GM12878 (cell line): ENCODE data around the gene THOC6.

Experiments used
- CBFB ChIP-seq: IDR thresholded peaks from 2 replicates; pipeline ENCODE4 v1.6.1; 2016; ENCODE audit warnings: antibody characterized with exemption, low read depth
- CHD1 ChIP-seq: IDR thresholded peaks from 2 replicates; pipeline ENCODE4 v1.6.1; 2012; ENCODE audit warnings: low read depth, low read length, improper control_type of control experiment
- EP300 ChIP-seq, 2 experiments: fragments of 150-350 bp in 1 of 2; IDR thresholded peaks; 2 replicates each; pipeline ENCODE4 v1.6.1; 2011 to 2012; ENCODE audit warnings: low read depth in 2 of 2, low read length in 2 of 2, borderline replicate concordance in 1 of 2, improper control_type of control experiment in 1 of 2, inconsistent platforms in 1 of 2; ENCODE audit not compliant: control insufficient read depth in 1 of 2
- HDAC2 ChIP-seq: fragments of 200-600 bp; sonication (generic); IDR thresholded peaks from 2 replicates; pipeline ENCODE4 v1.6.1; 2017
- NR2C2 ChIP-seq: IDR thresholded peaks from 2 replicates; pipeline ENCODE4 v1.6.1; 2011; ENCODE audit warnings: borderline replicate concordance, low read depth; ENCODE audit not compliant: control insufficient read depth, insufficient read length
- POLR2A ChIP-seq: IDR thresholded peaks from 2 replicates; pipeline ENCODE4 v1.6.1; 2011; ENCODE audit warnings: low read depth, mild to moderate bottlenecking, low read length
- RFX5 ChIP-seq: IDR thresholded peaks from 2 replicates; pipeline ENCODE4 v1.6.1; 2011; ENCODE audit warnings: low read depth, low read length, improper control_type of control experiment
- TF ChIP-seq, protein P1 (sequence below), 3 experiments: IDR thresholded peaks in 2 of 3; conservative IDR thresholded peaks in 1 of 3; 2 replicates each; pipeline ENCODE4 v1.5.1; 2011; ENCODE audit warnings: low read depth in 3 of 3, low read length in 3 of 3, mild to moderate bottlenecking in 3 of 3, control low read depth in 2 of 3, moderate library complexity in 2 of 3, inconsistent platforms in 1 of 3, mixed read lengths in 1 of 3; ENCODE audit not compliant: control insufficient read depth in 2 of 3, insufficient read depth in 1 of 3; ENCODE audit errors: extremely low read depth in 1 of 3
- TF ChIP-seq, protein P2 (sequence below): fragments of 450-650 bp; IDR thresholded peaks from 2 replicates; pipeline ENCODE4 v1.6.1; 2016; ENCODE audit warnings: mild to moderate bottlenecking
- TF ChIP-seq, protein P3 (sequence below): IDR thresholded peaks from 2 replicates; pipeline ENCODE4 v1.6.1; 2011; ENCODE audit warnings: mild to moderate bottlenecking, low read depth, low read length, moderate library complexity; ENCODE audit not compliant: insufficient replicate concordance

DNA sequence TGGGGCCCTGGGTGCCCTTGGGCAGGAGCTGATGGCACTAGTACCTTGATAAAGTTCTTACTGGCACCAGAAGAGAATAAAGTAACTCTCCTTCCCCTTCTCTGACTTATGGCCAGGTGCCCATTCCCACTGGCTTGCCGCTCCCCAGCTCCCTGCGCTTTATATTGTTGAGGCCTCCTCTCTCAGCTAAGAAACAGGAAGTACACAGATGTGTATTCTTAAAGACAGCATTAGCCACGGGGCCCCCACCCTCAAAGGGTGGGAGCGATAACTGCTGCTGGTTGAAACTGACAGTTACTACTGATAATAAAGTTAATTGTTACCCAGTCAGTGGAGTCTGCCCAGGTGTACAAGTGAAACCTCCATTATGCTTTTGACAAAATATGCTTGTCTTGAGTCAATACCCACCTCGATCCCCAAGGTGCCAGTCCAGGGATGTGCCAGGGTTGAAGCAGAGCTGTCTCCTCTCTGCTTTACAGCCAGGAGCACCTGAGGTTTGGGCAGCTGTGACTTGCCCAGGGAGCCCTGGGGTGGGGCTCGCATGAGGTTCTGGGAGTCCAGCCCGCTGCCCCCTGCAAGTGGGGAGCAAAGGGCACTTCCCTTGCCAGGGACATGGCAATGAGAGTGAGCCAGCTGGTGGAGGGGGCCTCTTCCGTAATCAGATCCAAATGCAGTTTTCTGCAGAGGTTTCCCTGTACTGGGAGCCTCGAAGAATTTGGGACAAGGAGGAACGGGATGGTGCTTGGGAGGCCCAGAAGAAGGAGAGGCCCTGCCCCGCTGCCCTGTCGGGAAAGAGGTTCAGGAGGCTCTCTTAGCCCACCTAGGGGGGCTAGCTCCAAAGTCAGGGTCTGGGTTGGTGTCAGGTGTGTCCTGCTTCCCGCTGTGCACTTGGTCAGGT lies 16.5 kb upstream of the THOC6 start:
- TF ChIP-seq, protein P1, sequence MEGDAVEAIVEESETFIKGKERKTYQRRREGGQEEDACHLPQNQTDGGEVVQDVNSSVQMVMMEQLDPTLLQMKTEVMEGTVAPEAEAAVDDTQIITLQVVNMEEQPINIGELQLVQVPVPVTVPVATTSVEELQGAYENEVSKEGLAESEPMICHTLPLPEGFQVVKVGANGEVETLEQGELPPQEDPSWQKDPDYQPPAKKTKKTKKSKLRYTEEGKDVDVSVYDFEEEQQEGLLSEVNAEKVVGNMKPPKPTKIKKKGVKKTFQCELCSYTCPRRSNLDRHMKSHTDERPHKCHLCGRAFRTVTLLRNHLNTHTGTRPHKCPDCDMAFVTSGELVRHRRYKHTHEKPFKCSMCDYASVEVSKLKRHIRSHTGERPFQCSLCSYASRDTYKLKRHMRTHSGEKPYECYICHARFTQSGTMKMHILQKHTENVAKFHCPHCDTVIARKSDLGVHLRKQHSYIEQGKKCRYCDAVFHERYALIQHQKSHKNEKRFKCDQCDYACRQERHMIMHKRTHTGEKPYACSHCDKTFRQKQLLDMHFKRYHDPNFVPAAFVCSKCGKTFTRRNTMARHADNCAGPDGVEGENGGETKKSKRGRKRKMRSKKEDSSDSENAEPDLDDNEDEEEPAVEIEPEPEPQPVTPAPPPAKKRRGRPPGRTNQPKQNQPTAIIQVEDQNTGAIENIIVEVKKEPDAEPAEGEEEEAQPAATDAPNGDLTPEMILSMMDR (IDR thresholded peaks at IDR 0.05 in 2 of 3, conservative IDR thresholded peaks at IDR 0.05 in 1 of 3; ENCODE audit: control insufficient read depth in 2 of 3, extremely low read depth in 1 of 3, insufficient read depth in 1 of 3, low read depth in 3 of 3, low read length in 3 of 3), result no peak
- TF ChIP-seq CBFB (no peak), NR2C2 (no peak), POLR2A (no peak), HDAC2 (no peak), CHD1 (no peak), RFX5 (no peak), EP300 (IDR thresholded peaks at IDR 0.05; ENCODE audit: borderline replicate concordance in 1 of 2, control insufficient read depth in 1 of 2, low read depth in 2 of 2, low read length in 2 of 2) (no peak)
- TF ChIP-seq, protein P2, sequence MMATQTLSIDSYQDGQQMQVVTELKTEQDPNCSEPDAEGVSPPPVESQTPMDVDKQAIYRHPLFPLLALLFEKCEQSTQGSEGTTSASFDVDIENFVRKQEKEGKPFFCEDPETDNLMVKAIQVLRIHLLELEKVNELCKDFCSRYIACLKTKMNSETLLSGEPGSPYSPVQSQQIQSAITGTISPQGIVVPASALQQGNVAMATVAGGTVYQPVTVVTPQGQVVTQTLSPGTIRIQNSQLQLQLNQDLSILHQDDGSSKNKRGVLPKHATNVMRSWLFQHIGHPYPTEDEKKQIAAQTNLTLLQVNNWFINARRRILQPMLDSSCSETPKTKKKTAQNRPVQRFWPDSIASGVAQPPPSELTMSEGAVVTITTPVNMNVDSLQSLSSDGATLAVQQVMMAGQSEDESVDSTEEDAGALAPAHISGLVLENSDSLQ, result no peak
- TF ChIP-seq, protein P3, sequence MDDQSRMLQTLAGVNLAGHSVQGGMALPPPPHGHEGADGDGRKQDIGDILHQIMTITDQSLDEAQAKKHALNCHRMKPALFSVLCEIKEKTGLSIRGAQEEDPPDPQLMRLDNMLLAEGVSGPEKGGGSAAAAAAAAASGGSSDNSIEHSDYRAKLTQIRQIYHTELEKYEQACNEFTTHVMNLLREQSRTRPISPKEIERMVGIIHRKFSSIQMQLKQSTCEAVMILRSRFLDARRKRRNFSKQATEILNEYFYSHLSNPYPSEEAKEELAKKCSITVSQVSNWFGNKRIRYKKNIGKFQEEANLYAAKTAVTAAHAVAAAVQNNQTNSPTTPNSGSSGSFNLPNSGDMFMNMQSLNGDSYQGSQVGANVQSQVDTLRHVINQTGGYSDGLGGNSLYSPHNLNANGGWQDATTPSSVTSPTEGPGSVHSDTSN, result no peak
